GM18870 (cell line): ENCODE measurements around the gene ATP5MC2.
"Not testable (repeated sequence)": the region's sequence is repeated elsewhere in the genome, so short reads cannot be mapped to it uniquely, and the experiment has no call there.

Experiments
- ATAC-seq: cut with Tn5 transposase; IDR thresholded peaks from one replicate; pipeline ENCODE4 v1.9.1; 2021; ENCODE audit warnings: moderate library complexity; ENCODE audit not compliant: unreplicated experiment

The ATP5MC2 gene

DNA sequence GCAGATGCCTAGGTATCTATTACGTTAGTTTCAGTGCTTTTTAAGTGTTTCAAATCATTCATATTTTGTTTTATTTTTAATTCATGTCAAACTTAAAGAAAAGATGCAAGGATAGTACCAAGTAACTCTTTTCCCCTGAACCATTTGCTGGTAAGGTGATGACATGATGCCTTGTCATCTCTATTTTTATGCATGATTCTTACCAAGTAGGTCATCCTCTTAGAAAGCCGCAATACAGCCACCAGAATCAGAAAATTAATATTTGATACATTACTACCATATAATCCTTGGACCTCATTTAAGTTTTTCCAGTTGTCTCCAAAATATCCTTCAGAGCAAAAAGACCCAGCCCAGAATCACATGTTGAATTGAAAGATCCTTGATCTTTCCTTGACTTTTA lies 22.3 kb downstream of the ATP5MC2 start:
- no peak for ATAC-seq

DNA sequence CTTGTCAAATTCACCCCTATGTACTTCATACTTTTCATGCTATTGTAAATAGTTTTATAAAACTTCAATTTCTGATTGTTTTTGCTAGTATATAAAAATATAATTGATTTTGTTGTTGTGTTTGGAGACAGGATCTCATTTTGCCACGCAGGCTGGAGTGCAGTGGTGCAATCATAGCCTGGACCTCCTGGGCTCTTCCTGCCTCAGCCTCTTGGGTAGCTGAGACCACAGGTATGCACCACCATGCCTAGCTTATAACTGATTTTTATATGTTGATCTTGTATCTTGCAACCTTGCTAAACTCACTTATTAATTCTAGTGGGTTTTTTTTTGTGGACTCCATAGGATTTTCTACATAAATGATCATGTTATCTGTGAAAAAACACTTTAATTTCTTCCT lies 23.5 kb downstream of the ATP5MC2 start:
- no peak for ATAC-seq

DNA sequence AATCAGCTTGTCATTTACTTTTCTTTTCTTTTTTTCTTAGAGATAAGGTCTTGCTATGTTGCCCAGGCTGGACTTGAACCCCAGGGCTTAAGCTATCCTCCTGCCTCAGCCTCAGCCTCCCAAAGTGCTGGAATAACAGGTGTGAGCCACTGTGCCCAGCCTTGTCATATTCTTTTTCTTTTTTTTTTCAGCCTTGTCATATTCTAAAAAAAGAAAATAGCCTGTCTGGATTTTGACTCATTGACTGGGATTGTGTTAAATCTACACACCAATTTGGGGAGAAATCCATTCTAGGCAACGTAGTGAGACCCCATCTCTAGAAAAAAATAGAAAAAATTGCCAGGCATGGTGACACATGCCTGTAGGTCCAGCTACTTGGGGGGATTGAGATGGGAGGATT lies 24.1 kb downstream of the ATP5MC2 start:
- no peak for ATAC-seq

DNA sequence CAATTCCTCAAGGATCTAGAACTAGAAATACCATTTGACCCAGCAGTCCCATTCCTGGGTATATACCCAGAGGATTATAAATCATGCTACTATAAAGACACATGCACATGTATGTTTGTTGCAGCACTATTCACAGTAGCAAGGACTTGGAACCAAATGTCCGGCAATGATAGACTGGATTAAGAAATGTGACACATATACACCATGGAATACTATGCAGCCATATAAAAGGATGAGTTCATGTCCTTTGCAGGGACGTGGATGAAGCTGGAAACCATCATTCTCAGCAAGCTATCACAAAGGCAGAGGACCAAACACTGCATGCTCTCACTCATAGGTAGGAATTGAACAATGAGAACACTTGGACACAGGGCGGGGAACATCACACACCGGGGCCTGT lies 29.6 kb downstream of the ATP5MC2 start:
- not testable (repeated sequence) for ATAC-seq

DNA sequence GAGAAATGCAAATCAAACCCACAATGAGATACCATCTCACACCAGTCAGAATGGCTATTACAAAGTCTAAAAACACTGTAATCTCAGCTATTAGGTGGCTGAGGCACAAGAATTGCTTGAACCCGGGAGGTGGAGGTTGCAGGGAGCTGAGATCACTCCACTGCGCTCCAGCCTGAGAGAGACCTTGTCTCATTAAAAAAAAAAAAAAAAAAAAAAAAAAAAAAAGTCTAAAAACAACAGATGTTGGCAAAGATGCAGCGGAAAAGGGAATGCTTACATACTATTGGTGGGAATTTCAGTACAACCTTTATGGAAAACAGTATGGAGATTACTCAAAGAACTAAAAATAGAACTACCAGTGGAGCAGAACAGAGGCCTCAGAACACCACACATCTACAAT lies 30.7 kb downstream of the ATP5MC2 start:
- no peak for ATAC-seq

DNA sequence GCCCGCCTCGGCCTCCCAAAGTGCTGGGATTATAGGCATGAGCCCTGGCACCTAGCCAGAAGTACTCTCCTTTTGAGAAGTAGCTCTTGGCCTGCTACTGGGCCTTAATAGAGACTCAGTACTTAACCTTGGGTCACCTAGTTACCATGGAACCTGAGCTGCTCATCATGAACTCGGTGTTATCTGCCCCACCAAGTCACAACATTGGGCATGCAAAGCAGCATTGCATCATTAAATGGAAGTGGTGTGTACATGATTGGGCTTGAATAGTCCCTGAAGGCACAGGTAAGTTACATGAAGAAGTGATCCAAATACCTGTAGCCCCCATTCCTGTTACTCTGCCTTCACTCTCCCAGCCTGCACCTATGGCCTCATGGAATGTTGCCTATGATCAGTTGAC lies 31.8 kb downstream of the ATP5MC2 start:
- ATAC-seq: no peak

DNA sequence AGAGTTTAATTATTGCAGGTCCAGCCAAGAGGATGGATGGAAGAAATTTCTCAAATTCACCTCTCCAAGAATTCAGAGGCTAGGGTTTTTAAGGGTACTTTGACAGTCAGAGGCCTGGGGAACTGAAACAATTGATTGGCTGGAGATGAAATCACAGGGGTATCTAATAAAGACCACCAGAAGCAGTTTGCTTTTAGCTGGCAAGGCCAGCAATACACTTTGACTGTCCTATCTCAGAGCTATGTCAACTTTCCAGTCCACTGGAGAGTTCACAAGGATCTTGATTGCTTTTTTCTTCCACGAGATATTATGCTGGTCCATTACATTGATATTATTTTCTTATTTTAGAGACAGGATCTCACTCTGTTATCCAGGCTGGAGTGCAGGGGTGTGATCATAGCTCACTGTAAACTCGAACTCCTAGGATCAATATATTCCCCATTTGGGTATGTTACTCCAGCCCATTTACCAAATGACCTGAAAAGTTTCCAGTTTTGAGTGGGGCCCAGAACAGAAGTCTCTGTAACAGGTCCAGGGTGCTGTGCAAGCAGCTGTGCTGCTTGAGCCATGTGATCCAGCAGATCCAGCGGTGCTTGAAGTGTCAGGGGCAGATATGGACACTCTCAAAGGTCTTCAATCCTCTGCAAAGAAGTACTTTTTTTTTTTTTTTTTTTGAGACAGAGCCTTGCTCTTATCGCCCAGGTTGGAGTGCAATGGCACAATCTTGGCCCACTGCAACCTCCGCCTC lies 32.5 kb downstream of the ATP5MC2 start:
- ATAC-seq: no peak

DNA sequence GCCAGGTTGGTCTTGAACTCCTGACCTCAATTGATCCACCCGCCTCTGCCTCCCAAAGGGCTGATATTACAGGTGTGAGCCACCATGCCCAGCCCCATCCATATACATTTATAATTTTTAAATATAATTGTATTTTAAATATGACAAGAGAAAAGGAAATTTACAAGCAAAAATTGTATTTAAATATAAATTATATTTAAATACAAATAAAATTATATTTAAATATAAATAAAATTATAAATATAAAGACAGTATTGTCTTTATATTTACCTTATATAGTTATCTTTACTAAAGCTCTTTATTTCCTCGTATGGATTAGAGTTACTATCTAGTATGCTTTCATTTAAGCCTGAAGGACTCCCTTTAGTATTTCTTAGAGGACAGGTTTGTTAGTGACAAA lies 37.8 kb downstream of the ATP5MC2 start:
- no peak for ATAC-seq

DNA sequence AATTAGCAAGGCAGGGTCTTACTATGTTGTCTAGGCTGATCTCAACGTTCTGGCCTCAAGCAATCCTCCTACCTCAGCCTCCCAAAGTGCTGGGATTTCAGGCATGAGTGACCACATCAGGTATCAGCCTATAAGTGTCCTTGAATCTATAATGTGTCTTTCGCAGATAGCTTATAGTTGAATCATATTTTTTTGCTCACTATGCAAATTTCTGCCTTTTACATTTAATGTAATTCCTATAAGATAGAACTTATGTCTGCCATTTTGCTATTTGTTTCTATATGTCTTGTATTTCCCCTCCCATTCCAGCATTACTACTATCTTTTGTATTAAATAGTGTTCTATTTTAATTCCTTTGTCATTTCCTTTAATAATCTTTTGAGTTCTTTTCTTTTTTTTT lies 39.2 kb downstream of the ATP5MC2 start:
- no peak for ATAC-seq

DNA sequence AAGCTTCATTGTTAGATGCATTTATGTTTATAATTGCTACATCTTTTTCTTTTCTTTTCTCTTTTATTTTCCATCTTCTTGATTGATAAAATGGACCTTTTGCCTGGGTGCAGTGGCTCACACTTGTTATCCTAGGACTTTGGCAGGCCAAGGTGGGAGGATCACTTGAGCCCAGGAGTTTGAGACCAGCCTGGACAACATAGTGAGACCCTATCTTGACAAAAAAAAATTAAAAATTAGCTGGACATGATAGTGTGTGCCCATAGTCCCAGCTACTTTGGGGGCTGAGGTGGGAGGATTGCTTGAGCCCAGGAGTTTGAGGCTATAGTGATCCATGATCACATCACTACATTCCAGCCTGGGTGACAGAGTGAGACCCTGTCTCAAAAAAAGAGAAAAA lies 40.2 kb downstream of the ATP5MC2 start:
- ATAC-seq: not testable (repeated sequence)

DNA sequence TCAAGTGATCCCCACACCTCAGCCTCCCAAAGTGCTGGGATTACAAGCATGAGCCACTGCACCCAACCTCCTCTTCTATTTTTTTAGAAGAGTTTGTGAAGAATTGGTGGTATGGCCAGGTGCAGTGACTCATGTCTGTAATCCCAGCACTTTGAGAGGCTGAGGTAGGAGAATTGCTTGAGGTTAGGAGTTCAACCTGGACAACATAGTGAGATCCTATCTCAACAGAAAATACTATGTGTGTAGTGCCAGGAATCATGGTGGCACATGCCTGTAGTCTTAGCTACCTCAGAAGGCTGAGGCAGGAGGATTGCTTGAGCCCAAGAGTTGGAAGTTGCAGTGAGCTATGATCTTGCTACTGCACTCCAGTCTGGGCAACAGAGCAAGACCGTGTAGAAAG lies 44.2 kb downstream of the ATP5MC2 start:
- no peak for ATAC-seq

DNA sequence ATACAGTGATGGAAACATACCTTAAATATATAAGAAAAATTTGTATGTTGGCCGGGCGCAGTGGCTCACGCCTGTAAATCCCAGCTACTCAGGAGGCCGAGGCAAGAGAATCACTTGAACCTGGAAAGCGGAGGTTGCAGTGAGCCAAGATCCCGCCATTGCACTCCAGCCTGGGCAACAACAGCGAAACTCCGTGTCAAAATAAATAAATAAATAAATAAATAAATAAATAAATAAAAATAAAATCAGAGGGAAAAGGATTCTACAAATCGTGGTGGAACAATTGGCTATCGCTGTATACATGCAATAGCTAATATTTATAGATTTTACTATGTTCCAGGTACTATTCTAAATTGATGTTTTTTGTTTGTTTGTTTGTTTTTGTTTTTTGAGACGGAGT lies 48.0 kb downstream of the ATP5MC2 start:
- no peak for ATAC-seq

DNA sequence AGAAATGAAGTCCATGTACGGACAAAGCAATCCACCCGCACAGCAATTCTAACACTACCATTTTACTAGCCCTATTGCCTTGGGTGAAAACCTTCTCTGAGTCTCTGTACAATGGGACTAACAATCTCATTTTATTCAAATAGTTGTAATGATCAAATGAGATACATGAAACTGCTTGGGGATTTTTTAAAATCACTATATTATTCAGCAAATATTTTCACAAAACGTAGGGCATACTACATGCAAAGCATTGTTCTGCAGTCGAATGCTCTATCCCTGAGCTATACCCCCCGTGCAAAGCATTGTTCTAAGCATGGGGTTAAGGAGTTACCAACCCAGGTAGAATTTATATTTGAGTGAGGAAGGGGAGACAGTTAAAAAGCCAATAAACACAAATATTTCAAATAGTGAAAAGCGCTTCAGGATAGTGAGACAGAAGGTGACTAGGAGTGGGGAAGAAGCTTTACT lies 49.1 kb downstream of the ATP5MC2 start:
- ATAC-seq: peak; percentile 2

DNA sequence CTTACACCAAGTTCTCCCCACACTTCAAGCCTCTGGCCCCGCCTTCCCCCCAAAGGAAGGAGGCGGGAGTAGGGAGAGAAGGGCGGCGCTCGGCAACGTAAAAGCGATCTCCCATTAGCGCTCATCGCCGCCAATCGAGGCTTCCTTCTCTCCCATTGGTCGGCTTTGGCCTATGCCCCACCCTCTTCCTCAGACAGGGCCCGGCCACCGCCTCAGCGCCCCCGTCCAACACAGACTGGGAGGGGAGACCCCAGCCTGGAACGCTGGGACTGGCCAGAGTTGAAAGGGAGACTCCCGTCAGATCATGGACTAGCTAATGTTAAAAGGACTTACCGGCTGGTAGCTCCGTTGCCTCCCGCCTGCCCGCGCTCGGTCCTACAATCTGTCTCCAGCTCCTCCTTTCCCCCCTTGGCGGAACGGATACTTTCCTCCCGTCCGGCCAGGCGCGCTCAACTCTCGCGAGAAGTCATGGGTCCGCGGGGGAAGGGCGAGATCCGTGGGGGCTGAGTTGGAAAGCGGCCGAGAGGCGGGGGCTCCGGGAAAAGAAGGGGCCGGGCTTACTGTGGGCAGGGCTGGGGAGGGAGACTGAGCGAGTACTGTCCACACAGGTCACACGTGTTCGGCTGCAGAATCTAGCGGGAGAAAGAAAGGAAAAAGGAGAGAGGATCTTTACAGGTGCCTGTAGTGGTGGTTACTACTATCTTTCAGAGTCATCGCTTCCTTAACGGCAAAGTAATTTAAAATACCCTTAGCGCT lies 49.8 kb downstream of the ATP5MC2 start, which contains the start of gene ATF7:
Gene ATF7, minus strand, starts transcription at position 437 of the 756 bp plus-strand sequence. CDS start 25,382 bp downstream, outside the sequence.
- peak; percentile 94 for ATAC-seq

DNA sequence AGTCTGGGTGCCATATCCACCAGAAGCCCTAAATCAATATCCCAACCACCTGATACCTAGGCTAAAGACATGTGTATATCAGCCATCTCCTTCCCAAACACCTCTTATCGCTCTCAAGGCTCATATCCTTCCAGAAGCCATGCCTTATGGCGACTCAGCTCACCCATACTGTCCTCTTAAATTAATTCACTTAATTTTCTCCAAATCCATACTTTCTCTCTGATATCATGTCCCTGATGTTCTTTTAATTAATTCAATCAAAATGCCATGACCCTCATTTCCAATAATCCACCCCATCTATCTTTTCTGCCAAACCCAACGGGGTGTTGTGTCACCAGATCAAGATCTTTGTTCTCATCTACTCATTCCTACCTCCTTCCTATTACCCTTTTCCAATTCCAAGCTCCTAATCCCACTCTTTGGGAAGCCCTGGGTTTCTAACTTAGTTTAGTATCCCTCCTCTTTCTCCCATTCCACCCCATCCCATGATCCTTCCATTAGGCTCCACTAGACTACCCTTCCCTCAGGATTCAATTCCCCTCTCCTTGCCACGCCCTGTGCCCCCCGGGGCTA lies 50.4 kb downstream of the ATP5MC2 start:
- ATAC-seq: no peak

DNA sequence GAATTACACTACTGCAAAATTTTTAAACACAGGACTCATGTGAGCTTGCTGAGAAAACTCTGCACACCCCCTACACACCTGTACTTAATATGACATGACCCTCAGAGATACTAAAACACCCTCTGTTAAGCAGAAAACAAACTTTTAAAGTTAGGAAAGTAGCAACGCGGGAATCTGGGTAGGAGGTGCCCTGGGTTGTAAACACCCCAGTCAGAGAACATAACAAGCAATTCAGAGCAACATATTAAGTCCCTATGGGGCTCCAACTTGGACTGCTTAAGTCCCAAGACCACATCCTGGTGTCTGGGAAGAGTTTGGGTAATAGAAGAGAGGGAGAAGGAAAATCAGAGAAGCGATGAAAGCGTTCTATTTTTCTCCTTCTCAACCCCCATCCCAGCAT lies 50.9 kb downstream of the ATP5MC2 start:
- no peak for ATAC-seq

DNA sequence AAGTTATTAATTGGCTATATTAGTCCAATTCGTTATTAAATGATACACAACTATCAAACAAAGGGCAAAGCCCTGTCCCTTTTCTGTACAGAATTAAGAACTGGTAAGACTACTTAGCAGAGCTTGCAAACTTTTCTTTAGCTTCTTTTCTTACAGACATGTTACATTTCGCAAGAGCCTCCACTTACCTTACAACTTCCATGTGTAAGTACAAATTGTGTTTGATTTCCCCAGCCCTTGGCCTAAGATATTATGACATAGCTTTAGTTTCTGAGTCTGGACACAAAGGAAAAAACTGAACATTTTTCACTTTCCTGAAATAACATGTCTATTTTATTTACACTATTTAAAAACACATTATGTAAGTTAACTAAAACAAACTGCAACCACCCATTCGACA lies 51.4 kb downstream of the ATP5MC2 start:
- no peak for ATAC-seq

DNA sequence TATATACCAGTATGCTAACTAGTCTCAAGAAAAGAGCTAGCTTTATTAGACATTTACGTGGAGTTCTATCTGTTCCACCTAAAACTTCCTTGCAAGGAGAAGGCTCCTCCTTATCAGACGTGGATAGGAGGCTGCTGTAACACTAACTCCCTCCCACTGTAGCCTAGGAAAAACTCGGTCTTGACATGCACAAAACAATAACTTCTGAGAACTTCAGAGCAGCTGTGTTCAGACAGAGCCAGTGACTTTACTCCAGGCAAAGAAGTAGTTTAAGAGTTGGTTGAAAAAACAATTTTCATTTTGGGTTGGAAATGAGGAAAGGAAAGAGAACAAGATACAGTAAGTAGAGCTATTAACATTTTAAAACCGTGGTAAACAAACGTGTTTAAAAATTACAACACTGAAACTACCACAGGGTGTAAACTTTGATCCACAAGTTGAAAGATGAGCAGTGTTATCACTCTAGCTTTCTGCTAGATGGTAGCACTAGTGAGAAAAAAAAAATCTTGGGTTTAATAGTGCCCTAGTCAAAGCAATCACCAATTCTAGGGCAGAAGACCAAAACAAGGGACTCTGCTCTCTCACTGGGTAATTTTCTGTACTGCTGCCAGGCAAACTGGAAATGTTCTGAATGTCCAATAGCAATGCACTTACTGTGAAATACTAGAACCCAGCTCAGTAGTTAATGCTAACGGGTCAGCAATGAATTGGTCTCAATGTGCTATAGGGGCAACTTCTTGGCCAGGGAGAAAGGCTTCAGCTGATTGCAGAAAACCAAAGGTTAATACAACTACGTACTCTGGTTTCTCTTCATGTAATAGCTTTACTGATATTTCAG lies 52.1 kb downstream of the ATP5MC2 start:
- no peak for ATAC-seq

DNA sequence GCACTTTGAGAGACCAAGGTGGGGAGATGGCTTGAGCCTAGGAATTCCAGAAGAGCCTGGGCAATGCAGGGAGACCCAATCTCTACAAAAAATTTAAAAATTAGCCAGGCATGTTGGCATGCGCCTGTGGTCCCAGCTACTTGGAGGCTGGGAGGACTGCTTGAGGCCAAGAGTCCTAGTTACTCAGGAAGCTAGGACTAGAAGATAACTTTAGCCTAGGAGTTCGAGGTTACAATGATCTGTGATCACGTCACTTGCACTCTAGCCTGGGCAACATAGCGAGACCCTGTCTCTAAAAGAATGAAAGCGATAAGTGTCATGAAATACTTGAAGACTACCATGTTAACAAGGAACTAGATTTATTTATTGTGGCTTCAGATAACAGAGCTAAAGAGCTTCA lies 53.2 kb downstream of the ATP5MC2 start:
- no peak for ATAC-seq

DNA sequence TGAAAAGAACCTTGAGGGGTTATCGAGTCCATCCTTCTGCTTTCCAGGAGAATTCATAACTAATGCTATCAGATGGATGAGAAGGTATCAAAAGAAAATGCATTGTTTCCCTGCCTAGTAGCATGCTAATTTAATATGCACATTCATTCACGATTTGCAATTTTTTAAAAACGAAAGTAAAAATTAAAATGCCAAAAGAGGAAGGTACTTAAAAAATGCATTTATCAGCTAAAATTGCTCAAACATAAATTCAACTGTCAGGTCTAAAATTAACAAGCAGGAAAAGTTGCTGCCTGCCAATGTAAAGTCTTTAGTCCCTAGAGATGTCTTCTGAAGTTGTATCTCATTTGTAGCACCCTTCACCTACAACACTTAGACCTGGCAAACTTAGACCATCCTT lies 57.6 kb downstream of the ATP5MC2 start:
- ATAC-seq: no peak

DNA sequence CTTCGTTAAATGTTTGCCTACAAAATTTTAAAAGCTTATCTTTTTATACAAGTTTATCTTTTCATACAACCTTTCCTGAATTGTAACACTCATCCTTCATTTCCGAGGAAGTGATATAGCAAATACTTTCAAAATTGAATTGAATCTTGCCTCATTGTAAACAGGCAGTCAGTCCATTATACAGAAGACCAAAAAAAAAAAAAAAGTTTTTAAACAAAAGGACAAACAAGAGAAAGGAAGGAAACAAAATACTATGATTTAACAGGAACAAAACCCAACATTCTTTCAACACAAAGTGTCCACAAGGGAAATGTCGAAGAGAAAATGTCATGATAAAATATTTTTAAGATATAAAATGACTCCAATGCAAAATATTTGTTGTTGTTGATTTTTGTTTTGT lies 58.2 kb downstream of the ATP5MC2 start:
- no peak for ATAC-seq
